ENCODE results near the gene CLTRN. TPM values are rescaled to one million over a fixed set of nuclear protein-coding genes. Genes with fewer than 3 reads are reported as not detected.

Gene CLTRN
- total and polyA plus RNA-seq, 2 donors (not counting 1 experiment from before 2014, with no cell fraction given), result 0.42 to 0.46 TPM

- Histone ChIP-seq H3K4me3 (ENCODE audit: control extremely low read depth in 1 of 5, extremely low read depth in 1 of 5, insufficient read depth in 1 of 5, low read depth in 2 of 5, low read length in 4 of 5) (no peak overlapping the region), H3K9ac (ENCODE audit: low read length) (no peak overlapping the region), H4K20me1 (ENCODE audit: control insufficient read depth, insufficient read depth, low read length, poor library complexity, severe bottlenecking) (no peaks in the 10 kb centered on the region), H3K27ac (ENCODE audit: low read length in 2 of 2) (no peak overlapping the region), H3K9me3 (ENCODE audit: control extremely low read depth in 1 of 3, control insufficient read depth in 2 of 3, insufficient read depth in 1 of 3, low read length in 2 of 3) (no peaks in the 10 kb centered on the region), H2AFZ (ENCODE audit: insufficient read depth, low read depth, low read length, poor library complexity, severe bottlenecking) (no peak overlapping the region), H3K36me3 (replicated peaks in 1 of 2; ENCODE audit: control extremely low read depth in 1 of 2, control insufficient read depth in 1 of 2, extremely low read depth in 1 of 2, insufficient read depth in 2 of 2, low read length in 1 of 2) (peaks cover 0 to 3% of the 10 kb centered on the region in 2 experiments), H3K27me3 (replicated peaks in 1 of 4; ENCODE audit: control extremely low read depth in 1 of 4, control insufficient read depth in 3 of 4, insufficient read depth in 4 of 4, low read length in 3 of 4) (no peaks in the 10 kb centered on the region), H3K4me1 (ENCODE audit: control insufficient read depth in 2 of 2, insufficient read depth in 2 of 2, low read length in 2 of 2) (no peaks in the 10 kb centered on the region), H3K79me2 (ENCODE audit: control insufficient read depth, insufficient read depth, low read length) (no peaks in the 10 kb centered on the region), H3K4me2 (replicated peaks; ENCODE audit: low read depth, low read length, poor library complexity, severe bottlenecking) (no peak overlapping the region)
- DNase-seq (no peak), ATAC-seq (ENCODE audit: low read depth) (no peak)
- CTCF ChIA-PET, result interaction anchor here (1.0 to 1.4 kb wide), 2 partner anchors 11 to 79 kb away, joined by 3 to 4 read pairs; no protein-coding TSS in a partner anchor
- TF ChIP-seq, protein P1, sequence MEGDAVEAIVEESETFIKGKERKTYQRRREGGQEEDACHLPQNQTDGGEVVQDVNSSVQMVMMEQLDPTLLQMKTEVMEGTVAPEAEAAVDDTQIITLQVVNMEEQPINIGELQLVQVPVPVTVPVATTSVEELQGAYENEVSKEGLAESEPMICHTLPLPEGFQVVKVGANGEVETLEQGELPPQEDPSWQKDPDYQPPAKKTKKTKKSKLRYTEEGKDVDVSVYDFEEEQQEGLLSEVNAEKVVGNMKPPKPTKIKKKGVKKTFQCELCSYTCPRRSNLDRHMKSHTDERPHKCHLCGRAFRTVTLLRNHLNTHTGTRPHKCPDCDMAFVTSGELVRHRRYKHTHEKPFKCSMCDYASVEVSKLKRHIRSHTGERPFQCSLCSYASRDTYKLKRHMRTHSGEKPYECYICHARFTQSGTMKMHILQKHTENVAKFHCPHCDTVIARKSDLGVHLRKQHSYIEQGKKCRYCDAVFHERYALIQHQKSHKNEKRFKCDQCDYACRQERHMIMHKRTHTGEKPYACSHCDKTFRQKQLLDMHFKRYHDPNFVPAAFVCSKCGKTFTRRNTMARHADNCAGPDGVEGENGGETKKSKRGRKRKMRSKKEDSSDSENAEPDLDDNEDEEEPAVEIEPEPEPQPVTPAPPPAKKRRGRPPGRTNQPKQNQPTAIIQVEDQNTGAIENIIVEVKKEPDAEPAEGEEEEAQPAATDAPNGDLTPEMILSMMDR (IDR thresholded peaks at IDR 0.05), result no peak
- no peak for TF ChIP-seq EZH2 (IDR thresholded peaks at IDR 0.05; ENCODE audit: borderline replicate concordance, insufficient read depth, low read depth, low read length, poor library complexity, severe bottlenecking)
- no peaks in the 10 kb centered on the region for H3K4me1 Mint-ChIP-seq
- WGBS (ENCODE audit: insufficient coverage), result 97% methylated on average over 23 of the region's 40 CpGs
- intact Hi-C loops (cut with micrococcal nuclease), result no loop called here
- no peaks in the 10 kb centered on the region for H3K9me3 Mint-ChIP-seq (ENCODE audit: insufficient read depth)
- no peak overlapping the region for H3K4me3 Mint-ChIP-seq
- POLR2A ChIA-PET, result no interaction called here
- no peak overlapping the region for H3K27ac Mint-ChIP-seq
- H3K27me3 Mint-ChIP-seq, result no peaks in the 10 kb centered on the region
Observed at GRCh38 chrX:15702488-15703371, 38.1 kb upstream of the CLTRN start.

DNA sequence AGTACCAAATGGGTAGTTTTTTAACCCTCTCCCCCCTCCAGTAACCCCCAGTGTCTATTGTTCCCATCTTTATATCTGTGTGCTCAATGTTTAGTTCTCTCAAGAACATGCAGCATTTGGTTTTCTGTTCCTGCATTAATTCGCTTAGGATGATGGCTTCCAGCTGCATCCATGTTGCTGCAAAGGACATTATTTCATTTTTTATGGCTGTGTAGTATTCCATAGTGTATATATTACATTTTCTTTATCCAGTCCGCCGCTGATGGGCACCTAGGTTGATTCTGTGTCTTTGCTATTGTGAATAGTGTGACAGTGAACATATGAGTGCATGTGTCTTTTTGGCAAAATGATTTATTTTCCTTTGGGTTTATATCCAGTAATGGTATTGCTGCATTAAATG is 31.9 kb upstream of the CLTRN start:
- ChIA-PET POLR2A (no interaction called here), CTCF (no interaction called here)
- peaks cover 8% of the 10 kb centered on the region for H3K79me2 ChIP-seq (ENCODE audit: control insufficient read depth, insufficient read depth, low read length)
- no peaks in the 10 kb centered on the region for H3K4me1 Mint-ChIP-seq
- H3K27me3 Mint-ChIP-seq, result no peaks in the 10 kb centered on the region
- no peaks in the 10 kb centered on the region for H3K4me1 ChIP-seq (ENCODE audit: control insufficient read depth in 2 of 2, insufficient read depth in 2 of 2, low read length in 2 of 2)
- ATAC-seq (ENCODE audit: low read depth) (no peak), DNase-seq (no peak)
- no peak overlapping the region for H3K27ac Mint-ChIP-seq
- H3K9me3 ChIP-seq (ENCODE audit: control extremely low read depth in 1 of 3, control insufficient read depth in 2 of 3, insufficient read depth in 1 of 3, low read length in 2 of 3), result no peaks in the 10 kb centered on the region
- H3K4me2 ChIP-seq (replicated peaks; ENCODE audit: low read depth, low read length, poor library complexity, severe bottlenecking), result no peak overlapping the region
- intact Hi-C loops (cut with micrococcal nuclease), result no loop called here
- no peaks in the 10 kb centered on the region for H4K20me1 ChIP-seq (ENCODE audit: control insufficient read depth, insufficient read depth, low read length, poor library complexity, severe bottlenecking)
- no peak overlapping the region for H3K4me3 Mint-ChIP-seq
- TF ChIP-seq, protein P1 (IDR thresholded peaks at IDR 0.05), result no peak
- no peak for TF ChIP-seq EZH2 (IDR thresholded peaks at IDR 0.05; ENCODE audit: borderline replicate concordance, insufficient read depth, low read depth, low read length, poor library complexity, severe bottlenecking)
- no peak overlapping the region for H3K9ac ChIP-seq (ENCODE audit: low read length)
- WGBS (ENCODE audit: insufficient coverage), result no CpG with 5 or more reads among the region's 3 CpGs
- H3K36me3 ChIP-seq (replicated peaks in 1 of 2; ENCODE audit: control extremely low read depth in 1 of 2, control insufficient read depth in 1 of 2, extremely low read depth in 1 of 2, insufficient read depth in 2 of 2, low read length in 1 of 2), result peaks cover 3 to 7% of the 10 kb centered on the region in 2 experiments
- H2AFZ ChIP-seq (ENCODE audit: insufficient read depth, low read depth, low read length, poor library complexity, severe bottlenecking), result no peak overlapping the region
- H3K4me3 ChIP-seq (ENCODE audit: control extremely low read depth in 1 of 5, extremely low read depth in 1 of 5, insufficient read depth in 1 of 5, low read depth in 2 of 5, low read length in 4 of 5), result no peak overlapping the region
- no peak overlapping the region for H3K27ac ChIP-seq (ENCODE audit: low read length in 2 of 2)
- H3K27me3 ChIP-seq (replicated peaks in 1 of 4; ENCODE audit: control extremely low read depth in 1 of 4, control insufficient read depth in 3 of 4, insufficient read depth in 4 of 4, low read length in 3 of 4), result no peaks in the 10 kb centered on the region
- no peaks in the 10 kb centered on the region for H3K9me3 Mint-ChIP-seq (ENCODE audit: insufficient read depth)
